BE2C (cell line): ENCODE data around the gene SCG5.

Experiments
- DNase-seq: peaks from one replicate; pipeline ENCODE4 v3.0.0-alpha.2; 2020
- H3K27me3 ChIP-seq: fragments of 250-450 bp; sonication (Bioruptor Pico); 2 replicates; pipeline ENCODE4 v1.5.1; 2020; ENCODE audit warnings: mild to moderate bottlenecking
- H3K36me3 ChIP-seq: fragments of 250-450 bp; sonication (Bioruptor Pico); 2 replicates; pipeline ENCODE4 v1.5.1; 2020; ENCODE audit warnings: mild to moderate bottlenecking
- H3K4me1 ChIP-seq: fragments of 250-450 bp; sonication (Bioruptor Pico); 2 replicates; pipeline ENCODE4 v1.5.1; 2020
- H3K4me3 ChIP-seq: 2 replicates; pipeline ENCODE4 v1.5.1; 2011; ENCODE audit warnings: low read depth, low read length
- H3K9me3 ChIP-seq: fragments of 250-450 bp; sonication (Bioruptor Pico); 2 replicates; pipeline ENCODE4 v1.5.1; 2020
- TF ChIP-seq, protein P1 (sequence below): IDR thresholded peaks from 2 replicates; pipeline ENCODE4 v1.5.1; 2012; ENCODE audit warnings: mild to moderate bottlenecking, low read depth, low read length

The SCG5 gene

DNA sequence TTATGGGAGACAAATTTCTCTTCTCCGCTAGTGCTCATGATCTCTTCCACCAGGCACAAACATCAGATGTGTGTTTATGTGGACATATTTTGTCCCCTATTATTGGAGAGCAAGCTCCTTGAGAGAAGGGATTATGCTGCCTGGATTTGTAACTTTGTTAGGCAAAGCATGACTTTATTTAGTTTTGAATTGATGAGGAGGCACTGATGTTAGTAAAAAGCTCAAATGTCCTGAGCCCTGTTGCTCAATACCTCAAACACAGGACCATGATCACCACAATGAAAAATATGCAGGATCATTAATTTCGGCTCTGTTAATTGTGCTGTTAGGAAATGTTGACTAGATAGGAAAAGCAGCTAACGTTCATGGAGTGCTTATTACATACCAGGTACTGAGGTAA, 29.1 kb downstream of the SCG5 start:
- no peak overlapping the region for H3K4me3 ChIP-seq
- DNase-seq, result no peak

DNA sequence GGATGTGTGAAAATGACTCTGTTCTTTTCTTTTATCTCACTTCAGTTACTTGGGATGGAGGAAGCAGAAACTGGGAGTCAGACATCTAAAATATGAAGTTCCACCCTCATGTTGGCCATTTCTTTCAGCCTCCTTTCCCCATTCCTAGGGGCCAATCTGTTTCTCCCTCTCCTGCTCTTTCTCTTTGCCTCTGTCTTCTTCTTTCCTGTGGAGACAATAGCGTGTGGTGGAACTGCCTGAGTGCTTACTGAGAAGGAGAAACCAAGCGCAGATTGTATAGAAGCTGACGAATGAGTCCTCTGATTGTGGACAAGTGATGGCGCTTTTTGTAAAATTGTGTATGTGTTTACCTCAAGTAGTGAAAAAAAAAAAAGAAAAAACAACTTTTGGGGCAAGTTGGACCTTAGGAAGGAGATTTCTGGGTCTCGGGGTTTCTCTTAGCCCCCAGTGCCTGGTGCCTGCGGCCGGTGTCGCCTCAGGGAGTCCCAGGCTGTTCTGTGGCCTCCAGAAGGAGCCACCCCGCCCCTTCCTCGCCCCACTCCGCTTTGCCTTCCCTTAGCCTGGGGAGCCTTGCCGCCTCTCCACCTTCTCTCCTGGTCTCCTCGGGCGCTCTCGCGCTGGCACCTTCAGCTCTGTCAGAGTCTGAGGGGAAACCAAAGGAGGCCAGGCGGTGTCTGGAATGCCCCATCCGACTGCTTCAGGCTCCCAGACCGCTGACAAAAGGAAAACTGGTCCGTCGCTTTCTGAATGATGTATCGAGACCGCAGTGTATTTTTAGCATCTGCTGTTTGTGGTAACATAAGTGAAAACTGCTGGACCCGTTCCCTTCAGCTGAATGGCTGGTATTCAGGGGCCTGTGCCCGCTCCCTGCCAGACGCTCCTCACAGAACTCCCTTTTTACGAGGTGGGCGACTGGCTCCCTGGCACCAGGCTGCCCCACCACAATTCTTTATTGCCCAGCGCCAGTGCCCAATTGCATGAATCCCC, 30.1 kb downstream of the SCG5 start:
- Histone ChIP-seq H3K4me3 (no peak overlapping the region), H3K27me3 (no peaks in the 10 kb centered on the region), H3K36me3 (no peaks in the 10 kb centered on the region), H3K4me1 (peaks cover 16% of the 10 kb centered on the region), H3K9me3 (no peaks in the 10 kb centered on the region)
- no peak for DNase-seq
- TF ChIP-seq, protein P1, sequence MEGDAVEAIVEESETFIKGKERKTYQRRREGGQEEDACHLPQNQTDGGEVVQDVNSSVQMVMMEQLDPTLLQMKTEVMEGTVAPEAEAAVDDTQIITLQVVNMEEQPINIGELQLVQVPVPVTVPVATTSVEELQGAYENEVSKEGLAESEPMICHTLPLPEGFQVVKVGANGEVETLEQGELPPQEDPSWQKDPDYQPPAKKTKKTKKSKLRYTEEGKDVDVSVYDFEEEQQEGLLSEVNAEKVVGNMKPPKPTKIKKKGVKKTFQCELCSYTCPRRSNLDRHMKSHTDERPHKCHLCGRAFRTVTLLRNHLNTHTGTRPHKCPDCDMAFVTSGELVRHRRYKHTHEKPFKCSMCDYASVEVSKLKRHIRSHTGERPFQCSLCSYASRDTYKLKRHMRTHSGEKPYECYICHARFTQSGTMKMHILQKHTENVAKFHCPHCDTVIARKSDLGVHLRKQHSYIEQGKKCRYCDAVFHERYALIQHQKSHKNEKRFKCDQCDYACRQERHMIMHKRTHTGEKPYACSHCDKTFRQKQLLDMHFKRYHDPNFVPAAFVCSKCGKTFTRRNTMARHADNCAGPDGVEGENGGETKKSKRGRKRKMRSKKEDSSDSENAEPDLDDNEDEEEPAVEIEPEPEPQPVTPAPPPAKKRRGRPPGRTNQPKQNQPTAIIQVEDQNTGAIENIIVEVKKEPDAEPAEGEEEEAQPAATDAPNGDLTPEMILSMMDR, result no peak

More for the DNA sequence above, 29.1 kb downstream of the SCG5 start:
- Histone ChIP-seq H3K27me3 (no peaks in the 10 kb centered on the region), H3K9me3 (no peaks in the 10 kb centered on the region), H3K36me3 (no peaks in the 10 kb centered on the region), H3K4me1 (peaks cover 14% of the 10 kb centered on the region)
- TF ChIP-seq, protein P1, result no peak

DNA sequence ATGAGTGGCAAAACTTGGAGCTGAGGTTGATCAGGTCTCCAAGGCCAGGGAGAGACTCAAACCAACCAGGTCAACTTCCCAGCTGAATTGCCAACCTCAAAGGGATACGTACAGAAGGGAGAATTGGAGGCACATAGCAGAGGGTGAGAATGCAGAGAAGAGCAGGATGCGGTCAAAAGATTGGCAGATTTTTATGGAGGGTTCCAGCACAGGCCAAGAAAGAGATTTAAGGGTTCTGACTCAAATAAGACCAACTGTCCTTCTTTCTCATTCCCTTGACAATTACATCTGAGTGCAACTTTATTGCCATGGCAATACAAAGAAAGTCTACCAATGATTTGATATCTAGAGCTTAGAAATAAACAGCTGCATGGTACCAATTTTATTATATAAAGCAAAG, 33.2 kb downstream of the SCG5 start:
- H3K9me3 ChIP-seq, result no peaks in the 10 kb centered on the region
- no peak for DNase-seq

DNA sequence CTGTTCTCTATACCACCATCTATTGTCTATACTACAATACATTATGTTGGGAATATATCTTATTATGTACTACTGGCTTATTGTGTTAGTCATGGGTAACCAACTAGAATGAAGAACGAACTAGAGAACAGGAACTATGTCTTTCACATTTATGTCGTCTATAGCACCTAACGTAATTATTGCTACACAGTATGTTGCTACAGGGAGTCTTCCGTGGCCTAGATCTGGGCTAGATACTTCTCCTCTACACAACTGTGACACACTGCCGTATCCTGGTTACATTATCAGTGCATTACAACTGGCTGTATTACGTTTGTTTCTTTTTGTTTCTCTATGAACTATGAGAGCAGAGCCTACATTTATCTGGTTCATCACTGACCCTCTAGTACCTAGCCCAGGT, 34.0 kb downstream of the SCG5 start:
- H3K4me3 ChIP-seq, result no peak overlapping the region
- no peaks in the 10 kb centered on the region for H3K9me3 ChIP-seq
- H3K4me1 ChIP-seq, result peaks cover 11% of the 10 kb centered on the region
- no peaks in the 10 kb centered on the region for H3K27me3 ChIP-seq
- DNase-seq, result no peak
- TF ChIP-seq, protein P1, result no peak
- H3K36me3 ChIP-seq, result no peaks in the 10 kb centered on the region

More for the DNA sequence above, 33.2 kb downstream of the SCG5 start:
- TF ChIP-seq, protein P1, result no peak
- Histone ChIP-seq H3K4me3 (no peak overlapping the region), H3K27me3 (no peaks in the 10 kb centered on the region), H3K4me1 (peaks cover 12% of the 10 kb centered on the region), H3K36me3 (no peaks in the 10 kb centered on the region)

GRCh38 chr15:32676169-32676568, 34.7 kb downstream of the SCG5 start:
- H3K27me3 ChIP-seq, result no peaks in the 10 kb centered on the region
- TF ChIP-seq, protein P1, result no peak
- no peak overlapping the region for H3K4me3 ChIP-seq
- H3K9me3 ChIP-seq, result no peaks in the 10 kb centered on the region
- peaks cover 4% of the 10 kb centered on the region; the same call in 1 of the 2 replicates for H3K4me1 ChIP-seq
- H3K36me3 ChIP-seq, result no peaks in the 10 kb centered on the region
- DNase-seq, result no peak

DNA sequence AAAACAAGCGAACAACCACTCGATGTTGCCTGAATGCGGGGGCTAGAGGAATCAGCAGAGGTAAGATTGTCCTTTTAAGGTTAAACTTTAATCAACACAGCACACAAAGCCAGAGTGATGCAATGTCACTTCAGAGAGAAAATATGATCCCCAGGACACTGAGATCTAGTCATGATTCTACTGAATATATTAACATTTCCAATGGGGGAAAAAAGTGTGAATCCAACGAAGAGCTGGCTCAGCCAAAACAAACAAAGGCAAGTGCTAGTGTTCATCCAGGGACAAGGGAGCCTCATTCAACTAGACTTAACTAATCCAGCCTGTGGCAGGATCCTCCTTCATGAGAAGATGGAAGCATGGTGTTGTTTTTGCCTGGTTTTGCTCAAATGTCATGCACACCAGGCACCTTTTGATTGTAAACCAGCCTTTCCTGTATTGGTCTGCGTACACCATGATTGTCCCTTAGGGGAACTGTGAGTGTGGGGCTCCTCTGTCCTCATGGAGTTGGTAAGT, 35.8 kb downstream of the SCG5 start:
- TF ChIP-seq, protein P1, result no peak
- H3K9me3 ChIP-seq, result no peaks in the 10 kb centered on the region
- H3K36me3 ChIP-seq, result no peaks in the 10 kb centered on the region
- DNase-seq, result no peak
- peaks cover 4% of the 10 kb centered on the region; the same call in 1 of the 2 replicates for H3K4me1 ChIP-seq
- no peak overlapping the region for H3K4me3 ChIP-seq
- no peaks in the 10 kb centered on the region for H3K27me3 ChIP-seq
